CD14-positive monocyte (primary cell): ENCODE results near the gene PAXX. TPM values are rescaled to one million over a fixed set of nuclear protein-coding genes. Genes with fewer than 3 reads are reported as not detected.

Experiments
- DNase-seq, 3 donors: peaks; one replicate each; pipeline ENCODE4 v3.0.0-alpha.2; 2011 to 2022
- H2AFZ ChIP-seq: 2 replicates; pipeline ENCODE4 v1.6.0; 2012; ENCODE audit warnings: mild to moderate bottlenecking, low read depth, low read length, inconsistent platforms; ENCODE audit not compliant: insufficient read depth, poor library complexity, severe bottlenecking
- H3K27ac ChIP-seq, 2 donors: 1 replicate in 1 of 2; 2 replicates in 1 of 2; pipeline ENCODE4 v1.5.1; 2012 to 2013; ENCODE audit warnings: low read length in 2 of 2, control low read depth in 1 of 2, inconsistent platforms in 1 of 2, low read depth in 1 of 2, mild to moderate bottlenecking in 1 of 2
- H3K27me3 ChIP-seq, 2 donors: one replicate each; pipeline versions ENCODE4 v1.6.0 to v1.6.1; 2011 to 2013; ENCODE audit warnings: low read length in 2 of 2; ENCODE audit not compliant: control insufficient read depth in 2 of 2, insufficient read depth in 2 of 2
- H3K36me3 ChIP-seq, 2 donors: replicated peaks in 1 of 2; 1 replicate in 1 of 2; 2 replicates in 1 of 2; pipeline versions ENCODE4 v1.5.1 to v1.6.1; 2012 to 2013; ENCODE audit warnings: low read length in 2 of 2, control low read depth in 1 of 2, inconsistent platforms in 1 of 2, mild to moderate bottlenecking in 1 of 2; ENCODE audit not compliant: insufficient read depth in 2 of 2, control insufficient read depth in 1 of 2
- H3K4me1 ChIP-seq, 2 donors: 1 replicate in 1 of 2; 2 replicates in 1 of 2; pipeline versions ENCODE4 v1.5.1 to v1.6.1; 2012 to 2013; ENCODE audit warnings: low read length in 2 of 2, control low read depth in 1 of 2, inconsistent platforms in 1 of 2, mild to moderate bottlenecking in 1 of 2, moderate library complexity in 1 of 2; ENCODE audit not compliant: insufficient read depth in 2 of 2, control insufficient read depth in 1 of 2
- H3K4me2 ChIP-seq: replicated peaks from 2 replicates; pipeline ENCODE3; 2012; ENCODE audit warnings: low read length, moderate library complexity, mild to moderate bottlenecking; ENCODE audit not compliant: poor library complexity, severe bottlenecking; ENCODE audit errors: extremely low read depth
- H3K4me3 ChIP-seq, 3 experiments: fragments of 200-600 bp in 1 of 3; sonication (generic) in 1 of 3; replicated peaks in 1 of 3; 1 replicate in 2 of 3; 2 replicates in 1 of 3; pipeline ENCODE4 v1.5.1; 2011 to 2013; ENCODE audit warnings: low read length in 3 of 3, mild to moderate bottlenecking in 3 of 3, control low read depth in 2 of 3, low read depth in 2 of 3, inconsistent platforms in 1 of 3, moderate library complexity in 1 of 3
- H3K79me2 ChIP-seq: 2 replicates; pipeline ENCODE4 v1.6.0; 2012; ENCODE audit warnings: mild to moderate bottlenecking, control low read depth, inconsistent platforms, low read length, moderate library complexity; ENCODE audit not compliant: insufficient read depth
- H3K9ac ChIP-seq: 2 replicates; pipeline ENCODE4 v1.6.0; 2017; ENCODE audit warnings: low read length, mild to moderate bottlenecking; ENCODE audit not compliant: insufficient read depth, poor library complexity, severe bottlenecking
- H3K9me3 ChIP-seq, 2 donors: replicated peaks in 1 of 2; 1 replicate in 1 of 2; 2 replicates in 1 of 2; pipeline versions ENCODE4 v1.5.1 to v1.6.1; 2012 to 2013; ENCODE audit warnings: low read length in 2 of 2, control low read depth in 1 of 2; ENCODE audit not compliant: control insufficient read depth in 1 of 2, insufficient read depth in 1 of 2
- H4K20me1 ChIP-seq: 2 replicates; pipeline ENCODE4 v1.6.0; 2012; ENCODE audit warnings: mild to moderate bottlenecking, low read length, control low read depth, moderate library complexity; ENCODE audit not compliant: insufficient read depth
- H3K27ac Mint-ChIP-seq, 7 donors: one replicate each; pipeline ENCODE4 v1.8.0; 2020; ENCODE audit warnings: mild to moderate bottlenecking in 7 of 7, mixed read lengths in 7 of 7, moderate library complexity in 6 of 7, inconsistent platforms in 2 of 7
- H3K27me3 Mint-ChIP-seq, 3 donors: one replicate each; pipeline ENCODE4 v1.8.0; 2021 to 2022; ENCODE audit warnings: low read depth in 3 of 3, mild to moderate bottlenecking in 3 of 3, mixed read lengths in 3 of 3, moderate library complexity in 3 of 3, inconsistent platforms in 1 of 3
- H3K36me3 Mint-ChIP-seq, 2 donors: one replicate each; pipeline ENCODE4 v1.8.0; 2020; ENCODE audit warnings: mixed read lengths in 2 of 2, inconsistent platforms in 1 of 2, mild to moderate bottlenecking in 1 of 2
- H3K4me1 Mint-ChIP-seq: one replicate; pipeline ENCODE4 v1.8.0; 2020; ENCODE audit warnings: mild to moderate bottlenecking, mixed read lengths
- H3K4me3 Mint-ChIP-seq, 2 donors: one replicate each; pipeline ENCODE4 v1.8.0; 2020; ENCODE audit warnings: mild to moderate bottlenecking in 2 of 2, mixed read lengths in 2 of 2, moderate library complexity in 1 of 2
- H3K9me3 Mint-ChIP-seq, 7 donors: one replicate each; pipeline ENCODE4 v1.8.0; 2020 to 2022; ENCODE audit warnings: mixed read lengths in 7 of 7, mild to moderate bottlenecking in 6 of 7, moderate library complexity in 6 of 7, inconsistent platforms in 2 of 7
- CTCF ChIP-seq: fragments of 200-600 bp; IDR thresholded peaks from one replicate; pipeline ENCODE4 v1.8.0; 2022; ENCODE audit warnings: antibody characterized with exemption, mild to moderate bottlenecking
- WGBS: methylation state at CpG from one replicate; pipeline ENCODE4 v1.1.5; 2013; ENCODE audit warnings: missing lambda C conversion rate; ENCODE audit not compliant: insufficient coverage; 5-methylcytosine and 5-hydroxymethylcytosine counted together
- intact Hi-C, 2 donors: fragments of 100-400 bp; cut with micrococcal nuclease; formaldehyde crosslinking; loops; one replicate each; pipeline versions ENCODE4 v1.15.0 to v1.15.1; 2023
- polyA plus RNA-seq, 3 donors: library from polyadenylated mRNA; depleted of rRNA in 1 of 3; unstranded in 2 of 3; stranded (reverse) in 1 of 3; fragments of 300-500 nt in 2 of 3; fragments of >200 nt in 1 of 3; fragmentation: Illumina TruSeq in 2 of 3; gene quantifications; 1 replicate in 2 of 3; 2 replicates in 1 of 3; pipeline ENCODE4 v1.2.3, GENCODE V29; 2012 to 2021

Gene PAXX
- polyA plus RNA-seq, 3 donors: 35.3 to 92.9 (median 40.7) TPM

- intact Hi-C loops: no loop called here
- Histone ChIP-seq H3K9ac (no peak overlapping the region), H3K79me2 (no peaks in the 10 kb centered on the region), H3K27me3 (no peaks in the 10 kb centered on the region), H3K4me3 (no peak overlapping the region), H3K4me1 (no peaks in the 10 kb centered on the region), H4K20me1 (no peaks in the 10 kb centered on the region), H3K36me3 (peaks cover 0 to 3% of the 10 kb centered on the region in 2 donors), H3K27ac (no peak overlapping the region), H3K9me3 (no peaks in the 10 kb centered on the region), H2AFZ (no peak overlapping the region), H3K4me2 (no peak overlapping the region)
- Mint-ChIP-seq H3K4me3 (no peak overlapping the region), H3K27me3 (peaks cover 0 to 2% (median 2%) of the 10 kb centered on the region in 3 donors), H3K27ac (no peak overlapping the region), H3K9me3 (peaks cover 0 to 6% (median 0%) of the 10 kb centered on the region in 7 donors), H3K4me1 (no peaks in the 10 kb centered on the region), H3K36me3 (peaks cover 9 to 32% of the 10 kb centered on the region in 2 donors)
- no peak for DNase-seq
- TF ChIP-seq CTCF: no peak
- over 99% methylated on average over 18 of the region's 25 CpGs for WGBS
These were observed 23.3 kb downstream of the PAXX start for GRCh38 chr9:137015540-137015930.

- H3K36me3 Mint-ChIP-seq: peaks cover 9 to 32% of the 10 kb centered on the region in 2 donors
- WGBS: 97% methylated on average over 21 of the region's 21 CpGs
- H3K9me3 Mint-ChIP-seq: peaks cover 0 to 6% (median 0%) of the 10 kb centered on the region in 7 donors
- intact Hi-C loops: no loop called here
- no peak for TF ChIP-seq CTCF
- Histone ChIP-seq H3K9me3 (no peaks in the 10 kb centered on the region), H3K9ac (no peak overlapping the region), H3K4me1 (no peaks in the 10 kb centered on the region), H3K27me3 (no peaks in the 10 kb centered on the region), H3K4me2 (no peak overlapping the region), H3K79me2 (no peaks in the 10 kb centered on the region), H4K20me1 (no peaks in the 10 kb centered on the region), H2AFZ (no peak overlapping the region), H3K27ac (no peak overlapping the region), H3K36me3 (peaks cover 0 to 3% of the 10 kb centered on the region in 2 donors), H3K4me3 (no peak overlapping the region)
- no peaks in the 10 kb centered on the region for H3K4me1 Mint-ChIP-seq
- no peak overlapping the region for H3K27ac Mint-ChIP-seq
- peaks cover 0 to 2% (median 2%) of the 10 kb centered on the region in 3 donors for H3K27me3 Mint-ChIP-seq
- no peak overlapping the region for H3K4me3 Mint-ChIP-seq
- no peak for DNase-seq
These were observed 23.8 kb downstream of the PAXX start for GRCh38 chr9:137015976-137016375.
